Endothelial cell of umbilical vein (primary cell): Measurements from ENCODE around the gene RAB28. TPM values are rescaled to one million over a fixed set of nuclear protein-coding genes. Genes with fewer than 3 reads are reported as not detected.

Source experiments
- BruUV-seq: library from RNA; stranded (reverse); fragments of 400-500 nt; replicated peaks from 2 replicates; lab custom pipeline; 2021; lab: Mats Ljungman, UMichigan
- CTCF ChIA-PET: fragments of 300-600, 350-600 bp; sonication (Branson Sonifier 250); formaldehyde crosslinking; loops from one replicate; lab custom pipeline; 2021; ENCODE audit warnings: antibody characterized with exemption, inconsistent platforms; lab: Charles Lee
- POLR2A ChIA-PET: fragments of 300-600, 350-600 bp; sonication (Branson Sonifier 250); formaldehyde crosslinking; loops from one replicate; lab custom pipeline; 2021; ENCODE audit warnings: antibody characterized with exemption, inconsistent platforms; lab: Charles Lee
- DNase-seq: peaks from one replicate; pipeline ENCODE4 v3.0.0-alpha.2; 2011; ENCODE audit warnings: low read depth, low spot score
- FAIRE-seq: peaks from 2 replicates; lab custom pipeline; 2011; peaks lifted over from hg19 to GRCh38; lab: Jason Lieb, UNC
- H2AFZ ChIP-seq: 2 replicates; pipeline ENCODE4 v1.6.0; 2012; ENCODE audit warnings: low read depth, low read length, control low read depth, inconsistent platforms
- H3K27ac ChIP-seq: 2 replicates; pipeline ENCODE4 v1.5.1; 2011; ENCODE audit warnings: low read depth, mild to moderate bottlenecking, control low read depth, low read length, moderate library complexity; ENCODE audit not compliant: insufficient read depth
- H3K27me3 ChIP-seq, 2 experiments: 2 replicates each; pipeline versions ENCODE4 v1.6.0 to v1.6.1; 2011; ENCODE audit warnings: low read length in 2 of 2, mixed read lengths in 1 of 2; ENCODE audit not compliant: control insufficient read depth in 2 of 2, insufficient read depth in 2 of 2
- H3K36me3 ChIP-seq, 2 experiments: 2 replicates in 1 of 2; 3 replicates in 1 of 2; pipeline ENCODE4 v1.5.1; 2011; ENCODE audit warnings: low read length in 2 of 2, mild to moderate bottlenecking in 1 of 2, moderate library complexity in 1 of 2; ENCODE audit not compliant: control insufficient read depth in 2 of 2, insufficient read depth in 2 of 2; ENCODE audit errors: extremely low read depth in 1 of 2
- H3K4me1 ChIP-seq: 3 replicates; pipeline ENCODE4 v1.5.1; 2011; ENCODE audit warnings: mild to moderate bottlenecking, low read length; ENCODE audit not compliant: control insufficient read depth, insufficient read depth; ENCODE audit errors: extremely low read depth
- H3K4me2 ChIP-seq: 2 replicates; pipeline ENCODE4 v1.6.1; 2011; ENCODE audit warnings: low read length, control low read depth, mixed read lengths; ENCODE audit not compliant: insufficient read depth
- H3K4me3 ChIP-seq, 3 experiments: fragments of 200-600 bp in 1 of 3; sonication (generic), shearing (Covaris generic) in 1 of 3; replicated peaks in 1 of 3; 2 replicates each; pipeline ENCODE4 v1.5.1; 2011 to 2016; ENCODE audit warnings: control low read depth in 3 of 3, low read length in 3 of 3, mild to moderate bottlenecking in 2 of 3, inconsistent platforms in 1 of 3, low read depth in 1 of 3, moderate library complexity in 1 of 3; ENCODE audit not compliant: insufficient read depth in 1 of 3
- H3K79me2 ChIP-seq: 2 replicates; pipeline ENCODE4 v1.6.0; 2012; ENCODE audit warnings: low read length, inconsistent platforms; ENCODE audit not compliant: control insufficient read depth, insufficient read depth
- H3K9ac ChIP-seq: replicated peaks from 2 replicates; pipeline ENCODE3; 2011; ENCODE audit warnings: low read length, control low read depth; ENCODE audit not compliant: insufficient read depth; ENCODE audit errors: extremely low read depth
- H3K9me1 ChIP-seq: replicated peaks from 3 replicates; pipeline ENCODE4 v1.6.0; 2011; ENCODE audit warnings: mild to moderate bottlenecking, low read length; ENCODE audit not compliant: control insufficient read depth, insufficient read depth; ENCODE audit errors: extremely low read depth
- H3K9me3 ChIP-seq: replicated peaks from 2 replicates; pipeline ENCODE4 v1.5.1; 2012; ENCODE audit warnings: low read length, inconsistent platforms; ENCODE audit not compliant: control insufficient read depth, insufficient read depth
- H4K20me1 ChIP-seq: replicated peaks from 2 replicates; pipeline ENCODE3; 2011; ENCODE audit warnings: mild to moderate bottlenecking, low read length; ENCODE audit not compliant: control insufficient read depth, insufficient read depth; ENCODE audit errors: extremely low read depth
- CTCF ChIP-seq, 2 donors: IDR thresholded peaks; 1 replicate in 1 of 2; 2 replicates in 1 of 2; pipeline ENCODE4 v1.5.1; 2011; ENCODE audit warnings: low read length in 2 of 2, mild to moderate bottlenecking in 2 of 2, moderate library complexity in 2 of 2, control low read depth in 1 of 2, inconsistent platforms in 1 of 2, low read depth in 1 of 2; ENCODE audit not compliant: insufficient read depth in 1 of 2; ENCODE audit errors: extremely low read depth in 1 of 2
- EZH2 ChIP-seq: IDR thresholded peaks from 2 replicates; pipeline ENCODE4 v1.6.1; 2012; ENCODE audit warnings: borderline replicate concordance, low read depth, mild to moderate bottlenecking, moderate library complexity, low read length, inconsistent platforms; ENCODE audit not compliant: severe bottlenecking
- FOS ChIP-seq: IDR thresholded peaks from 2 replicates; pipeline ENCODE4 v1.6.1; 2011; ENCODE audit warnings: mild to moderate bottlenecking, low read length, moderate library complexity, borderline replicate concordance; ENCODE audit not compliant: insufficient read depth
- GATA2 ChIP-seq: IDR thresholded peaks from 2 replicates; pipeline ENCODE4 v1.7.0; 2011; ENCODE audit warnings: low read depth, mild to moderate bottlenecking, moderate library complexity, mixed read lengths, low read length; ENCODE audit not compliant: insufficient read length, insufficient read depth
- JUN ChIP-seq: IDR thresholded peaks from 2 replicates; pipeline ENCODE4 v1.6.1; 2011; ENCODE audit warnings: borderline replicate concordance, low read depth; ENCODE audit not compliant: insufficient read length, insufficient read depth
- MAX ChIP-seq: IDR thresholded peaks from 2 replicates; pipeline ENCODE4 v1.6.1; 2011; ENCODE audit not compliant: insufficient read depth, insufficient read length
- MYC ChIP-seq: IDR thresholded peaks from one replicate; pipeline ENCODE4 v1.6.1; 2011; ENCODE audit warnings: mild to moderate bottlenecking, low read depth, low read length
- POLR2A ChIP-seq: IDR thresholded peaks from 2 replicates; pipeline ENCODE4 v1.6.1; 2012; ENCODE audit warnings: low read depth, mild to moderate bottlenecking, control low read depth, low read length
- POLR2AphosphoS5 ChIP-seq: IDR thresholded peaks from 2 replicates; pipeline ENCODE4 v1.6.1; 2012; ENCODE audit warnings: low read depth, mild to moderate bottlenecking, control low read depth, low read length, moderate library complexity; ENCODE audit not compliant: insufficient read depth
- dilution Hi-C: fragments of 300-500 bp; cut with MboI; formaldehyde crosslinking; loops from one replicate; pipeline ENCODE4 v1.15.0; 2019; ENCODE audit warnings: low sequenced_read_pairs; ENCODE audit not compliant: extremely low pct_ligation_motif_present
- intact Hi-C: fragments of 100-400 bp; cut with micrococcal nuclease; formaldehyde crosslinking; loops from one replicate; pipeline ENCODE4 v1.10.0; 2022
- polyA plus RNA-seq, 4 experiments: library from polyadenylated mRNA; depleted of rRNA in 3 of 4; stranded (reverse) in 3 of 4; unstranded in 1 of 4; fragments of >200 nt; gene quantifications; 2 replicates each; pipeline versions ENCODE4 v1.2.1 to v1.2.3, GENCODE V29; 2011 to 2012; ENCODE audit warnings: missing spikeins in 1 of 4
- total RNA-seq: library from RNA; stranded (reverse); gene quantifications from 2 replicates; pipeline ENCODE4 v1.2.3, GENCODE V29; 2021

The RAB28 gene
- total and polyA plus RNA-seq, 2 donors (not counting 3 experiments of a cell fraction or from before 2014, with no cell fraction given), result 13.0 to 13.2 TPM

- intact Hi-C loops (no loop called here), dilution Hi-C loops (no loop called here)
- TF ChIP-seq EZH2 (no peak), FOS (no peak), MYC (no peak), MAX (no peak), GATA2 (no peak), POLR2A (no peak), POLR2AphosphoS5 (no peak), JUN (no peak), CTCF (IDR thresholded peaks at IDR 0.05; ENCODE audit: extremely low read depth in 1 of 2, insufficient read depth in 1 of 2, low read depth in 1 of 2, low read length in 2 of 2) (no peak)
- DNase-seq, result no peak
- Histone ChIP-seq H3K27me3 (no peaks in the 10 kb centered on the region), H3K9ac (no peak overlapping the region), H3K27ac (no peak overlapping the region), H2AFZ (no peak overlapping the region), H3K79me2 (peaks cover 3% of the 10 kb centered on the region), H3K36me3 (no peaks in the 10 kb centered on the region), H3K9me3 (no peaks in the 10 kb centered on the region), H3K4me2 (no peak overlapping the region), H3K9me1 (no peaks in the 10 kb centered on the region), H3K4me1 (no peaks in the 10 kb centered on the region), H3K4me3 (no peak overlapping the region), H4K20me1 (no peaks in the 10 kb centered on the region)
- ChIA-PET POLR2A (no interaction called here), CTCF (no interaction called here)
- FAIRE-seq, result no peak
- no TSS peak for BruUV-seq
Measured at GRCh38 chr4:13386405-13387107, 97.6 kb downstream of the RAB28 start.
